ENCODE results near the gene CSNK1G2. TPM values are rescaled to one million over a fixed set of nuclear protein-coding genes. Genes with fewer than 3 reads are reported as not detected.

The CSNK1G2 gene
- total and polyA plus RNA-seq, 2 experiments from 2014 or later: 39.6 to 147 TPM

GRCh38 chr19:1893791-1894190, 47.2 kb upstream of the CSNK1G2 start:
- no peak for TF ChIP-seq EZH2phosphoT487 (IDR thresholded peaks at IDR 0.05; ENCODE audit: unreplicated experiment)
- TF ChIP-seq ETS1 (IDR thresholded peaks at IDR 0.05): no peak
- TF ChIP-seq, protein P1, sequence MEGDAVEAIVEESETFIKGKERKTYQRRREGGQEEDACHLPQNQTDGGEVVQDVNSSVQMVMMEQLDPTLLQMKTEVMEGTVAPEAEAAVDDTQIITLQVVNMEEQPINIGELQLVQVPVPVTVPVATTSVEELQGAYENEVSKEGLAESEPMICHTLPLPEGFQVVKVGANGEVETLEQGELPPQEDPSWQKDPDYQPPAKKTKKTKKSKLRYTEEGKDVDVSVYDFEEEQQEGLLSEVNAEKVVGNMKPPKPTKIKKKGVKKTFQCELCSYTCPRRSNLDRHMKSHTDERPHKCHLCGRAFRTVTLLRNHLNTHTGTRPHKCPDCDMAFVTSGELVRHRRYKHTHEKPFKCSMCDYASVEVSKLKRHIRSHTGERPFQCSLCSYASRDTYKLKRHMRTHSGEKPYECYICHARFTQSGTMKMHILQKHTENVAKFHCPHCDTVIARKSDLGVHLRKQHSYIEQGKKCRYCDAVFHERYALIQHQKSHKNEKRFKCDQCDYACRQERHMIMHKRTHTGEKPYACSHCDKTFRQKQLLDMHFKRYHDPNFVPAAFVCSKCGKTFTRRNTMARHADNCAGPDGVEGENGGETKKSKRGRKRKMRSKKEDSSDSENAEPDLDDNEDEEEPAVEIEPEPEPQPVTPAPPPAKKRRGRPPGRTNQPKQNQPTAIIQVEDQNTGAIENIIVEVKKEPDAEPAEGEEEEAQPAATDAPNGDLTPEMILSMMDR (conservative IDR thresholded peaks at IDR 0.05; ENCODE audit: low read depth in 2 of 2): no peak
- no peak for TF ChIP-seq STAT1 (IDR thresholded peaks at IDR 0.05; ENCODE audit: unreplicated experiment)
- TF ChIP-seq REST (IDR thresholded peaks at IDR 0.05; ENCODE audit: unreplicated experiment): no peak
- no peak for TF ChIP-seq ZNF331 (CRISPR knock-in tag; IDR thresholded peaks at IDR 0.05; ENCODE audit: low read depth)
- TF ChIP-seq ZNF462 (CRISPR knock-in tag; IDR thresholded peaks at IDR 0.05): no peak
- no peak for TF ChIP-seq EZH2 (IDR thresholded peaks at IDR 0.05; ENCODE audit: low read depth, unreplicated experiment)
- no peak for TF ChIP-seq NANOG (IDR thresholded peaks at IDR 0.05; ENCODE audit: borderline replicate concordance)
- Mint-ChIP-seq H3K4me3 (no peak overlapping the region), H3K27ac (no peak overlapping the region), H3K27me3 (ENCODE audit: insufficient read depth, low read depth, poor library complexity) (peaks cover 23% of the 10 kb centered on the region), H3K36me3 (ENCODE audit: low read depth) (no peaks in the 10 kb centered on the region), H3K4me1 (peaks cover 7% of the 10 kb centered on the region; the same call in 2 of the 3 replicates), H3K9me3 (peaks cover 2% of the 10 kb centered on the region; the same call in 1 of the 3 replicates)
- no peak overlapping the region for H3K4me3 ChIP-seq
- no peak overlapping the region for H3K27ac ChIP-seq (ENCODE audit: low read depth)
- peak; percentile 60 for DNase-seq (ENCODE audit: low spot score)
- H3K9me2 ChIP-seq (ENCODE audit: insufficient read depth): no peaks in the 10 kb centered on the region
- H3K4me2 ChIP-seq: no peak overlapping the region
- no peaks in the 10 kb centered on the region for H3K79me2 ChIP-seq (replicated peaks; ENCODE audit: insufficient read depth)
- peak overlapping the region; percentile 69; the same call in 1 of the 2 replicates for H2AFZ ChIP-seq
- H3K27me3 ChIP-seq (ENCODE audit: insufficient read depth): no peaks in the 10 kb centered on the region
- no peaks in the 10 kb centered on the region for H4K20me1 ChIP-seq (replicated peaks; ENCODE audit: insufficient read depth)
- H3K4me1 ChIP-seq (ENCODE audit: insufficient read depth): no peaks in the 10 kb centered on the region
- no peak for ATAC-seq
- H3F3A ChIP-seq (replicated peaks; ENCODE audit: low read depth): no peaks in the 10 kb centered on the region
- H3K36me3 ChIP-seq (ENCODE audit: insufficient read depth): no peaks in the 10 kb centered on the region

Measured in GM23338 (cell line).